ENCODE data around the gene RFX1. TPM values are rescaled to one million over a fixed set of nuclear protein-coding genes. Genes with fewer than 3 reads are reported as not detected.
A peak's percentile ranks its signal among the peaks of the same experiment; 100 is the strongest.

The RFX1 gene
- total RNA-seq, 2 experiments from 2014 or later, result 14.6 to 16.3 TPM

DNA sequence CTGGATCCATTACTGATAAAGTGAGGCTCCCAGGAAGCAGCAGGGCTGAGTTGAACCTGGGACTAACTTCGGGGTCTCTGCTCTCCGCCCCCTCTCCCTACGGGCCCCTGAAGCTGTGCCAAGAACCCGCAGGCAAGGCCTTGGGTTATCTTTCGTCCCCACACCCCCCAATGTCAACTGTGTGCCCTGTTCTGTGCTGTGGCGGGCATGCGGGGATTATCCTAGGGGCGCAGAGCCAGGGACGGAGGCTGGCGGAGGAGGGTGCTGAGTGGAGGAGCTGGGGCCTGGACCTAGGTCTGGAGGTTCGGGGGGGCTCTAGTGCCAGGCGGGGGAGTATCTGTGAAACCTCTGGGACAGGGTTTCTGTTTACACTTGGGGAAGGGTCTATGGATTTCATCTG is 26.4 kb downstream of the RFX1 start:
- H3K27me3 Mint-ChIP-seq, result no peaks in the 10 kb centered on the region
- ChIA-PET POLR2A (interaction anchor here (1.3 to 3.2 kb wide), 3 partner anchors 24 to 52 kb away, joined by 4 to 20 read pairs (median 5); partner anchors contain the start of gene IL27RA), CTCF (interaction anchor here (0.7 kb wide), 1 partner anchor 26 kb away, joined by 3 read pairs; the partner anchor contains the start of gene RFX1)
- H3K9me3 Mint-ChIP-seq, result no peaks in the 10 kb centered on the region
- H3K27ac ChIP-seq (ENCODE audit: low read depth in 1 of 2, low read length in 2 of 2), result no peak overlapping the region
- peaks cover 25% of the 10 kb centered on the region for H3K36me3 ChIP-seq (ENCODE audit: insufficient read depth, low read length)
- H3K36me3 Mint-ChIP-seq (ENCODE audit: low read depth), result peaks cover 4% of the 10 kb centered on the region
- TF ChIP-seq, protein P1, sequence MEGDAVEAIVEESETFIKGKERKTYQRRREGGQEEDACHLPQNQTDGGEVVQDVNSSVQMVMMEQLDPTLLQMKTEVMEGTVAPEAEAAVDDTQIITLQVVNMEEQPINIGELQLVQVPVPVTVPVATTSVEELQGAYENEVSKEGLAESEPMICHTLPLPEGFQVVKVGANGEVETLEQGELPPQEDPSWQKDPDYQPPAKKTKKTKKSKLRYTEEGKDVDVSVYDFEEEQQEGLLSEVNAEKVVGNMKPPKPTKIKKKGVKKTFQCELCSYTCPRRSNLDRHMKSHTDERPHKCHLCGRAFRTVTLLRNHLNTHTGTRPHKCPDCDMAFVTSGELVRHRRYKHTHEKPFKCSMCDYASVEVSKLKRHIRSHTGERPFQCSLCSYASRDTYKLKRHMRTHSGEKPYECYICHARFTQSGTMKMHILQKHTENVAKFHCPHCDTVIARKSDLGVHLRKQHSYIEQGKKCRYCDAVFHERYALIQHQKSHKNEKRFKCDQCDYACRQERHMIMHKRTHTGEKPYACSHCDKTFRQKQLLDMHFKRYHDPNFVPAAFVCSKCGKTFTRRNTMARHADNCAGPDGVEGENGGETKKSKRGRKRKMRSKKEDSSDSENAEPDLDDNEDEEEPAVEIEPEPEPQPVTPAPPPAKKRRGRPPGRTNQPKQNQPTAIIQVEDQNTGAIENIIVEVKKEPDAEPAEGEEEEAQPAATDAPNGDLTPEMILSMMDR (IDR thresholded peaks at IDR 0.05), result no peak
- ATAC-seq (ENCODE audit: poor library complexity) (no peak), DNase-seq (peak in 1 of 14 experiments; percentile 21)
- peak overlapping the region; percentile 72 for H3K27ac Mint-ChIP-seq
- H3K4me3 ChIP-seq (ENCODE audit: low read length), result no peak overlapping the region
- peaks cover 60% of the 10 kb centered on the region for H3K4me1 ChIP-seq (ENCODE audit: insufficient read depth, low read length)
- intact Hi-C loops (cut with DNase I, micrococcal nuclease), result no loop called here
- peaks cover 41% of the 10 kb centered on the region for H3K4me1 Mint-ChIP-seq (ENCODE audit: low read depth)
- H3K4me3 Mint-ChIP-seq, result peak overlapping the region; percentile 51
- no peaks in the 10 kb centered on the region for H3K27me3 ChIP-seq (ENCODE audit: control insufficient read depth in 1 of 2, insufficient read depth in 2 of 2, low read length in 2 of 2)
- no peaks in the 10 kb centered on the region for H3K9me3 ChIP-seq (ENCODE audit: control insufficient read depth in 1 of 2, insufficient read depth in 1 of 2, low read length in 2 of 2)

- no peaks in the 10 kb centered on the region for H3K9me3 Mint-ChIP-seq
- Histone ChIP-seq H3K4me1 (ENCODE audit: insufficient read depth, low read length) (peaks cover 59% of the 10 kb centered on the region), H3K27ac (ENCODE audit: low read depth in 1 of 2, low read length in 2 of 2) (no peak overlapping the region), H3K4me3 (ENCODE audit: low read length) (peak overlapping the region; percentile 1), H3K9me3 (ENCODE audit: control insufficient read depth in 1 of 2, insufficient read depth in 1 of 2, low read length in 2 of 2) (no peaks in the 10 kb centered on the region), H3K36me3 (ENCODE audit: insufficient read depth, low read length) (peaks cover 25% of the 10 kb centered on the region), H3K27me3 (ENCODE audit: control insufficient read depth in 1 of 2, insufficient read depth in 2 of 2, low read length in 2 of 2) (no peaks in the 10 kb centered on the region)
- intact Hi-C loops (cut with DNase I, micrococcal nuclease), result no loop called here
- POLR2A ChIA-PET, result interaction anchor here (1.3 to 3.2 kb wide), 4 partner anchors 24 to 52 kb away, joined by 4 to 20 read pairs (median 7); partner anchors contain the start of genes DCAF15 and IL27RA
- H3K27me3 Mint-ChIP-seq, result no peaks in the 10 kb centered on the region
- H3K4me1 Mint-ChIP-seq (ENCODE audit: low read depth), result peaks cover 39% of the 10 kb centered on the region
- H3K4me3 Mint-ChIP-seq, result peak overlapping the region; percentile 51
- TF ChIP-seq, protein P1 (IDR thresholded peaks at IDR 0.05), result no peak
- peak in 1 of 14 experiments; percentile 20 for DNase-seq
- no peak for ATAC-seq (ENCODE audit: poor library complexity)
- CTCF ChIA-PET, result interaction anchor here (0.7 to 0.9 kb wide), 2 partner anchors 27 to 53 kb away, joined by 3 read pairs; partner anchors contain the start of genes IL27RA and RFX1
- peak overlapping the region; percentile 72 for H3K27ac Mint-ChIP-seq
- peaks cover 7% of the 10 kb centered on the region for H3K36me3 Mint-ChIP-seq (ENCODE audit: low read depth)
Observed at GRCh38 chr19:13979244-13979615, 26.9 kb downstream of the RFX1 start.

DNA sequence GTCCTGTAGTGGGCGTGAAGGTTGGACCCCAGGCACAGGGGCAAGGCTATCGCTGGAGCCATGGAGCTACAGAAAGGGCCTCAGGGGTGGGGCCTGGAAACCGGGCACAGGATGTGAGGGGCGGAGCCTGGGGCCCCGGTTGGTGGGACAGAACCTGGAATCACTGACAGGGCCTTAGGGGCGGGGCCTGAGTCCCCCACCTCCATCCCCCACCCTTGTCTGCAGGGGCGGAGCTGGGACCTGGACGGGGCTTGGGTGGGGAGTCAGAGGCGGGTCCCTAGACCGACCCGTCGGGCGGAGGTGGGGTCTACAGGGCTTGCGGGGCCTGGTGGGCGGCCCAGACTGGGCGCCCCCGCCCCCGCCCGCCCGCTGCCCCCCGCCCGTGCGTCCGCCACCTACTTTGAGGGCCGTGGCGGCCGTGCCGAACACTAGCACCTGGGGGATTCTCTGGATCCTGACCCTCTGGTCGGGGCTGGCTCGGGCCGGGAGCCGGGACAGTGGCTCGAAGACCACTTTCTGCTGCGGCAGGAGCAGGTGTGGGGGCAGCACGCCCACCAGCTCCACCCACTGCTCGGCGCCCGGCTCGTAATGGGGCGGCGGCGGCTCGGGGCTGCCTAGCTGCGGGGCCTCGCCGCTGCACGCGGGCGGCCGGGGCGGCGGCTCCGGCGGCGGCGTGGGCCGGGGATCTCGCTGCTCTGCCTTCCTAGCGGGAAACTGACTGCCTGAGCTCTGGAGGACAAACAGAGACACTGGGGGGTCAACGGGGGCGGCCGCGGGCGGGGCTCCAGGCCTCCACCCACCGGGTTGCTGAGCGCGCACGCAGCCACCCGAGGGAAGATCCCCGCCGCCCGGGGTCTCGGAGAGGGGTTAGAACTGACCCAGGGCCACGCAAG is 27.5 kb downstream of the RFX1 start:
- Histone ChIP-seq H3K4me3 (ENCODE audit: low read length) (peak overlapping the region; percentile 1), H3K36me3 (ENCODE audit: insufficient read depth, low read length) (peaks cover 25% of the 10 kb centered on the region), H3K27ac (ENCODE audit: low read depth in 1 of 2, low read length in 2 of 2) (peak overlapping the region in 1 of 2 donors; percentile 23), H3K27me3 (ENCODE audit: control insufficient read depth in 1 of 2, insufficient read depth in 2 of 2, low read length in 2 of 2) (no peaks in the 10 kb centered on the region), H3K9me3 (ENCODE audit: control insufficient read depth in 1 of 2, insufficient read depth in 1 of 2, low read length in 2 of 2) (no peaks in the 10 kb centered on the region), H3K4me1 (ENCODE audit: insufficient read depth, low read length) (peaks cover 59% of the 10 kb centered on the region)
- peaks cover 12% of the 10 kb centered on the region for H3K36me3 Mint-ChIP-seq (ENCODE audit: low read depth)
- no peaks in the 10 kb centered on the region for H3K27me3 Mint-ChIP-seq
- DNase-seq, result peak in 2 of 14 experiments; percentile 36 to 42
- intact Hi-C loops (cut with DNase I, micrococcal nuclease), result no loop called here
- TF ChIP-seq, protein P1 (IDR thresholded peaks at IDR 0.05), result no peak
- H3K27ac Mint-ChIP-seq, result peak overlapping the region; percentile 63
- H3K9me3 Mint-ChIP-seq, result no peaks in the 10 kb centered on the region
- peak; percentile 19 for ATAC-seq (ENCODE audit: poor library complexity)
- ChIA-PET POLR2A (interaction anchor here (0.6 to 3.2 kb wide), 7 partner anchors 8 to 53 kb away, joined by 3 to 20 read pairs (median 4); partner anchors contain the start of genes DCAF15 and IL27RA), CTCF (interaction anchor here (0.9 to 1.8 kb wide), 2 partner anchors 53 to 94 kb away, joined by 3 to 4 read pairs; partner anchors contain the start of genes IL27RA and MISP3)
- H3K4me3 Mint-ChIP-seq, result peak overlapping the region; percentile 54
- H3K4me1 Mint-ChIP-seq (ENCODE audit: low read depth), result peaks cover 41% of the 10 kb centered on the region

Measured in CD4-positive, alpha-beta T cell (primary cell).